Liver (tissue), 3 donors: ENCODE data around the gene PAPPA2.

ENCODE experiments used
- CTCF ChIP-seq: fragments of 150-350 bp; IDR thresholded peaks from 2 replicates; pipeline ENCODE4 v1.5.1; 2017; ENCODE audit warnings: improper control_type of control experiment, low read depth, low read length; ENCODE audit not compliant: missing input control
- EGR1 ChIP-seq, 2 donors: IDR thresholded peaks; 2 replicates each; pipeline ENCODE4 v1.6.1; 2016 to 2018; ENCODE audit warnings: antibody characterized with exemption in 2 of 2, low read depth in 2 of 2
- GABPA ChIP-seq, 2 donors: IDR thresholded peaks in 1 of 2; conservative IDR thresholded peaks in 1 of 2; 2 replicates each; pipeline ENCODE4 v1.6.1; 2016; ENCODE audit warnings: antibody characterized with exemption in 2 of 2, mild to moderate bottlenecking in 1 of 2, moderate library complexity in 1 of 2
- HNF4A ChIP-seq, 2 donors: conservative IDR thresholded peaks; 2 replicates each; pipeline ENCODE4 v1.6.1; 2016; ENCODE audit warnings: antibody characterized with exemption in 2 of 2, mild to moderate bottlenecking in 2 of 2
- JUND ChIP-seq, 2 donors: IDR thresholded peaks; 2 replicates each; pipeline ENCODE4 v1.6.1; 2016; ENCODE audit warnings: antibody characterized with exemption in 2 of 2
- RAD21 ChIP-seq, 2 donors: IDR thresholded peaks; 2 replicates each; pipeline ENCODE4 v1.6.1; 2016; ENCODE audit warnings: antibody characterized with exemption in 2 of 2, mild to moderate bottlenecking in 2 of 2
- TAF1 ChIP-seq: conservative IDR thresholded peaks from 2 replicates; pipeline ENCODE4 v1.6.1; 2016; ENCODE audit warnings: antibody characterized with exemption, mild to moderate bottlenecking
- YY1 ChIP-seq: IDR thresholded peaks from 2 replicates; pipeline ENCODE4 v1.6.1; 2016; ENCODE audit warnings: antibody characterized with exemption, mild to moderate bottlenecking
- TF ChIP-seq, protein P1 (sequence below): IDR thresholded peaks from 2 replicates; pipeline ENCODE4 v1.6.1; 2016; ENCODE audit warnings: antibody characterized with exemption, mild to moderate bottlenecking
- TF ChIP-seq, protein P2 (sequence below): IDR thresholded peaks from 2 replicates; pipeline ENCODE4 v1.6.1; 2016; ENCODE audit warnings: antibody characterized with exemption
- donor health status: healthy.
- donor health status: healthy.

DNA sequence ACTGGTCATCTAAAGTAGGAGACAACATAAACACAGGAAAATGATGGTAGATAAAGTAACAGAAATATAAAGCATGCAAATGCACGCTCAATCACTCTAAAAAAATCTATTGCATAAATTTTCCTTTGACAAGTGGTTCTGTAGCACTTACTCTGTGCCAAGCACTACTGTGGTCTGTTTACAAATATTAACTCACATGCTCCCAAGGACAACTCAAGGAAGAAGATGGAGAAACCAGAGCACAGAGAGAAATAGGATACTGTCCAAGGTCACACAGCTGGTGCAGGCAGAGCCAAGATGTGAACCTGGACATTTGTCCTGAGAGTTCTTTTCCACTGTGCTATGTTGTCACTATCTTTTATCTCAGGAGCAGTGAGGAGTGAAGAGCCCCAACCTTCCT, 105.2 kb downstream of the PAPPA2 start:
- no peak for TF ChIP-seq YY1
- no peak for TF ChIP-seq CTCF
- TF ChIP-seq EGR1 (IDR thresholded peaks at IDR 0.05; ENCODE audit: low read depth in 2 of 2), result no peak
- TF ChIP-seq, protein P1, sequence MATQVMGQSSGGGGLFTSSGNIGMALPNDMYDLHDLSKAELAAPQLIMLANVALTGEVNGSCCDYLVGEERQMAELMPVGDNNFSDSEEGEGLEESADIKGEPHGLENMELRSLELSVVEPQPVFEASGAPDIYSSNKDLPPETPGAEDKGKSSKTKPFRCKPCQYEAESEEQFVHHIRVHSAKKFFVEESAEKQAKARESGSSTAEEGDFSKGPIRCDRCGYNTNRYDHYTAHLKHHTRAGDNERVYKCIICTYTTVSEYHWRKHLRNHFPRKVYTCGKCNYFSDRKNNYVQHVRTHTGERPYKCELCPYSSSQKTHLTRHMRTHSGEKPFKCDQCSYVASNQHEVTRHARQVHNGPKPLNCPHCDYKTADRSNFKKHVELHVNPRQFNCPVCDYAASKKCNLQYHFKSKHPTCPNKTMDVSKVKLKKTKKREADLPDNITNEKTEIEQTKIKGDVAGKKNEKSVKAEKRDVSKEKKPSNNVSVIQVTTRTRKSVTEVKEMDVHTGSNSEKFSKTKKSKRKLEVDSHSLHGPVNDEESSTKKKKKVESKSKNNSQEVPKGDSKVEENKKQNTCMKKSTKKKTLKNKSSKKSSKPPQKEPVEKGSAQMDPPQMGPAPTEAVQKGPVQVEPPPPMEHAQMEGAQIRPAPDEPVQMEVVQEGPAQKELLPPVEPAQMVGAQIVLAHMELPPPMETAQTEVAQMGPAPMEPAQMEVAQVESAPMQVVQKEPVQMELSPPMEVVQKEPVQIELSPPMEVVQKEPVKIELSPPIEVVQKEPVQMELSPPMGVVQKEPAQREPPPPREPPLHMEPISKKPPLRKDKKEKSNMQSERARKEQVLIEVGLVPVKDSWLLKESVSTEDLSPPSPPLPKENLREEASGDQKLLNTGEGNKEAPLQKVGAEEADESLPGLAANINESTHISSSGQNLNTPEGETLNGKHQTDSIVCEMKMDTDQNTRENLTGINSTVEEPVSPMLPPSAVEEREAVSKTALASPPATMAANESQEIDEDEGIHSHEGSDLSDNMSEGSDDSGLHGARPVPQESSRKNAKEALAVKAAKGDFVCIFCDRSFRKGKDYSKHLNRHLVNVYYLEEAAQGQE, result no peak
- TF ChIP-seq RAD21 (IDR thresholded peaks at IDR 0.05), result no peak
- TF ChIP-seq TAF1, result no peak
- no peak for TF ChIP-seq HNF4A (conservative IDR thresholded peaks at IDR 0.05)
- TF ChIP-seq GABPA (IDR thresholded peaks at IDR 0.05 in 1 of 2, conservative IDR thresholded peaks at IDR 0.05 in 1 of 2), result no peak
- TF ChIP-seq, protein P2, sequence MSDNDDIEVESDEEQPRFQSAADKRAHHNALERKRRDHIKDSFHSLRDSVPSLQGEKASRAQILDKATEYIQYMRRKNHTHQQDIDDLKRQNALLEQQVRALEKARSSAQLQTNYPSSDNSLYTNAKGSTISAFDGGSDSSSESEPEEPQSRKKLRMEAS, result no peak
- no peak for TF ChIP-seq JUND (IDR thresholded peaks at IDR 0.05)
